Endometrial microvascular endothelial cells (primary cell): Measurements from ENCODE around the gene CTAG1A. TPM values are rescaled to one million over a fixed set of nuclear protein-coding genes. Genes with fewer than 3 reads are reported as not detected.
"Not testable (repeated sequence)": the region's sequence is repeated elsewhere in the genome, so short reads cannot be mapped to it uniquely, and the experiment has no call there.

ENCODE experiments used
- in situ Hi-C: cut with HindIII; loops from 2 replicates; pipeline ENCODE4 v1.10.0; 2017; ENCODE audit warnings: low sequenced_read_pairs, low pct_unique_long_range_greater_than_20kb; ENCODE audit errors: inconsistent ontology term
- total RNA-seq: library from RNA; depleted of rRNA; stranded (reverse); fragments of >200 nt; gene quantifications from one replicate; pipeline ENCODE4 v1.2.3, GENCODE V29; 2015; ENCODE audit errors: inconsistent ontology term

Gene CTAG1A
- total RNA-seq, 1 donor from 2014 or later = not detected

DNA sequence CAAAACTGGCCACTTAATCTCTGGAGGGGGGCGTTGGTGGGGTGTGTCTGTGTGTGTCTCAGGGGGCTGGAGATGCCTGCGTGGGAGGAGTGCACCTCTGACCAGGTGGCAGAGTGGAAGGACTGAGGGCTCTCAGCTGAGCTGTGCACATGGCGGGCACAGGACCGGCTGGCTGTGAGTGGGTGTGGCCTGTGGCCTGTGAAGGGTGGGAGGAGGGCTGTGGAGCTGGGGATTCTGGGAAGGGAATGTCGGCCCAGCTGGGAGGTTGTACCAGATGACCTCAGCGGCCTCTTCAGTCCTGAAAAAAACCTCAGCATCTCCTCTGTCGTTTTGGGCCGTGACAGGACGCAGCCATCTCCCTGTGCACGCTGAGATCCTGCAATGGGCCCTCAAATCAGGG, 22.6 kb upstream of the CTAG1A start:
- in situ Hi-C loops = not testable (repeated sequence)

DNA sequence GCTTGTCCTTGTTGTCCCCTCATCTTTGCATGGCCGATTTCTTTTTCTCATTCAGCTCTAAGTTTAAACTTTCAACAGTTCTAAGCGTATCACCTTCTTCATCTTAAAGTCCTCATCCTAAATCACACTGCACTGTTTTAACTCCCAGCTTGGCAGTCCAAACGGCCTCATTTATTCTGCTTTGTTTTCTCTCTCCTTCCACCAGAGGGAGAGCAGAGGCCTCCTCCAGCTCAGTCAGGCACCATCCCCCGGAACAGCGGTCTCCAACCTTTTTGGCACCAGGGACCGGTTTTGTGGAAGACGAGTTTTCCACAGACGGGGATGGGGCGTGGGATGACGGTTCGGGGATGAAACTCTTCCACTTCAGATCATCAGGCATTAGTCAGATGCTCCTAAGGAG, 14.6 kb upstream of the CTAG1A start:
- in situ Hi-C loops = not testable (repeated sequence)

DNA sequence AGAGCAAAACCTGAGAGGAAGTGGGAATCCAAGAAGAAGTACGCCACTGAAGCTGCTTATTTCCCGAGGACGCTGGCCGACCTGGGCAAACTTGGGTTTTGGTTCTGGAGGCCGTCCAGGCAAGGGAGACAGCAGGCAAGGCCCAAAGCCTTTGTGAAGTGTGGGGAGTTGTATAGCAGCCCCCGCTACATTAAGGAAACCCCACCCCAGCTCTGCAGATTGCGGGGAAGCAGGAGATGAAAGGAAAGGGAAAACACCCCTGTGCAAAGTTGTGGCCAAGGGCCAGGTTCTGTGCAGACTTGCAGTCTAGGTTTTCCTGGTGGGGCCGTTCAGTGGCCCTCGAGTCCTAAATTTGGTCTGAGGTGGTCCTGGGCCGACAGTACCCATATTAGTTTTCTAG, 11.9 kb upstream of the CTAG1A start:
- in situ Hi-C loops = not testable (repeated sequence)

DNA sequence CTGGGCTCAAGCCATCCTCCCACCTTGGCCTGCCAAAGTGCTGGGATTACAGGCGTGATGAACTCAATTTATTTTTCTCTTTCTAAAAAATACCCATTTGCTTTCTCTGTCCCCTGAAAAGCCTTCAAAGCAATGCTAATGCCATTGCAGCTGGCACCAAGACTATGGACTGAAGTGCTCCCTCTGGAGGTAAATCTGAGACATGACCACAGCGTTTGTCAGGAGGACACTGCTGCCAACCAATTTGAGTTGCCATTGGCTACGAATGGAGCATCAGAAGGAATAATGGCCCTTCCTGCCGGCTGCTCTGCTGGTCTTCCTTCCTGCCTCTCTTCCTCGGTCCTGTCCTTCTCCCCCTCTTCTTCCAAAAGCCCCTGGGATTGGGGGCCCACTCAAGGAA, 9.9 kb upstream of the CTAG1A start:
- in situ Hi-C loops = not testable (repeated sequence)

DNA sequence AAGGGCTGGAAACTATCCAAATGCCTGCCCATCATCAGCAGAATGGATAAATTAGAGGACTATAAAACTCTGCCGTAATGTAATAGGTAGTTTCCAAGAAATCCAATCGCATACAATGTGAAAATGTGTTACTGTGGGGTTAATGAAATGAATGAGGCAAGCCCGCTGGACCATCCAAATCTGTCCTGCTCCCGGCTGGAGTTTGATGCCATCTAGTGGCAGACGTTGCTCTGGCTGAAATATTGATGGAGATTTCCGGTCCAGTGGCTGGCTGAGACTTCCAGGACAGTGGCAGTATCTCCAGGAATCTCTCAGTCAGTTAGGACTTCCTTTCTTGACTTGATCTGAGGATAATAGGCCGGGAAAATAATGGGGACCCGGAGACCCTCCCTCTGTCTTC, 1.9 kb upstream of the CTAG1A start:
- in situ Hi-C loops = not testable (repeated sequence)

- in situ Hi-C loops = not testable (repeated sequence)
Measured at GRCh38 chrX:154590415-154590814, 5.5 kb downstream of the CTAG1A start.

- in situ Hi-C loops = no loop called here
Measured at GRCh38 chrX:154592505-154592904, 7.6 kb downstream of the CTAG1A start.

GRCh38 chrX:154593201-154593600, 8.3 kb downstream of the CTAG1A start:
- in situ Hi-C loops = no loop called here

- in situ Hi-C loops = no loop called here
Measured at GRCh38 chrX:154594491-154594890, 9.6 kb downstream of the CTAG1A start.

DNA sequence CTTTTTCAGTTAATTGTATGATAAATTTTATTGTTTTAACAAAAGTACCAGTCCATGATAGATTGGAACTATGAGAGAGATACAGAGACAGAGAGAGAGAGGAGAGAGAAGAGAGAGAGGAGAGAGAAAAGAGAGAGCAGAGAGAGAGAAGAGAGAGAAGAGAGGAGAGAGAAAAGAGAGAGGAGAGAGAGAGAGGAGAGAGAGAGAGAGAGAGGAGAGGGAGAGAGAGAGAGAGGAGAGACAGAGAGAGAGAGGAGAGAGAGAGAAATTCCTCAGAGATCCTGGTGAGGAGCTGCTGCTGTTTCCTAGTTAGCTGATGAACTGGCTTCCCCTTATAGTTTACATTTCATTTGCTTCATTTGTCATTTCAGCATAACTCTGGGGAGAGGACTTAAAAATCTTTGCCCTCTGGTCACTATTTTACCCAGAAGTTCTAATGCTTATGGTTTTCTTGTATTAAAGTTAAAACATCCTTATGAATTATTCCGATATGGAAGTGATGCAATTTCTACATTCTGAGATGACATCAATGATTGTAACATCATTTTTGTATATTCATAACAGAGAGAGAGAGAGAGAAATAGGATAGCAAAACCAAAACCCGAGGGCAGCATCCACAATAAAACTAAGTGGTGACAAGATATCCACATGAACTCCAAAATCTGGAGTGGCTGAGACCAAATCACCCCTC, 10.8 kb downstream of the CTAG1A start:
- in situ Hi-C loops = no loop called here

DNA sequence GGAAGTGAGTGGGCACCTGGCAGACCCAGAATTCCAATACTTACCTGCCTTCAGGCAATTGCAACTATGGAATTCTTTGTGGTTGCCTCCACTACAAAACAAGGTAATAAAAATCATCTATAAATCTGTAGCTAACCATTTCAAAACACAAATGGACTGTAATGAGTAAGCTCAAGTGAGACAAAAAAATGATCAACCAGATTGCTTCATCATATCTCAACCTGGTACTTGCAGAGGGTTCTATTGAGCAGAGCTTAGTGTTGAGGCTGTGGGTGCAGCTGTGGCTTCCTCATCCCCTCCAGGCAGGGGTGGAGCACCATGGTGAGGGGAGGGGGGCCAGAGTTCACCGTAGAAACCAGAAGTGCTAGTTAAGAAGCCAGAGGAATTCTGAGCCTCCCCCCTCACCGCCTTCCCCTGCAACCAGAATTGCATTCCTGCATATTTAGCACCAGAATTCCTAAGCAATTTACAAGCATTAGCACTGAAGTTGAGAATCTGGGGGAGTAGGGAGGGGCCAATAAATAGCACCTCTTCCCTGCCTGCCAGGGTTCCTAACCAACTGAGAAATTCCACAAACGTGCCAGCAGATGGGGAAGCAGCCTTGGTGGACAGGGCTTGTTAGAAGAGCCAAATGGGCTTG, 11.5 kb downstream of the CTAG1A start:
- in situ Hi-C loops = no loop called here

GRCh38 chrX:154597221-154597620, 12.3 kb downstream of the CTAG1A start:
- in situ Hi-C loops = no loop called here

GRCh38 chrX:154598656-154599055, 13.7 kb downstream of the CTAG1A start:
- in situ Hi-C loops = no loop called here

DNA sequence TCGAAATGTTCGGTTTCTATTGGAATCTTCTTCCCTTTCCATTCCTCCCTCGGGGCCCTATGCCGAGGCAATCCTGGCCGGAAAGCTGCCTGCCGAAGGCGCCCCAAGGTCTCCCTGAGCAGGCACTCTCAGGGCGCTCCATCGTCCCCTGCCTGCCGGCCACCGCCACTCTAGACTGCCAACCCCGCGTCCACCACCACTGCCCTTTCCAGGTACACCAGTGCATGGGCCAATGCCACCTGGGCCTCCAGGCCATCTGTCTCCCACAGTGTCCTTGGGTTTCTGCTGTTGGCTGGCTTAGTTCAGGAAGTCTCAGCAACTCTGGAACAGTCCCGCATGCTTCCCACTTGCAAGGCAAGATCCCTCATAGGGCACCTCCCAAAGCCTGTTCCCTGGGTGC, 14.6 kb downstream of the CTAG1A start:
- in situ Hi-C loops = no loop called here

DNA sequence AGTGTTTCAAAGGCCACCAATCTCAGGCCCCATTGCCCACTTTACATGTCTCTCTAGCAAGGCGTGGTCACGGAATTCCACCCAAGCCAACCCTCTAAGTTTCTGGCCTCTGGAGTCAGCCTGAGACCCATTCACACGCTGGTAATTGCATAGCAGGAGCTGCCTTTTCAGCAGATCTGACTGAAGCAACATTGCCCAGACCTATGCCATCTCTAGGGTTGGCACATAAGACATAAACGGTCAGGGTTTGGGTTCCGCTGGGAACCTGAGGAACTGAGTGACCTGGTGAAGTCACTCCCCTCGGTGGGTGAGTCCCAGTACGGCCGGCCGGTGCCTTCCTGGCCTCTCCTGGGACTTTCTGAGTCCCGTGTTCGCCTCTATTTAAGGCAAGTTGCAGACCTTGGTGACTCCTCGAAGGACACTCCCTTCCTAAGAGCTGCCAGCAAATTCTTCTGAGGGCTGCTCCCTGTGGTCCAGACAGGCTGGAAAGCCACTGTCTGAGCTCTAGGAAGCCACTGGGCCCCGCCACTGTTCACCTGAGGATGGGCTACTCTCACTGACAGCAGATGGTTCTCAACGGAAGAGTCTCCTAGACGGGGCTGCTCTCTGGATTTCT, 15.9 kb downstream of the CTAG1A start:
- in situ Hi-C loops = no loop called here

DNA sequence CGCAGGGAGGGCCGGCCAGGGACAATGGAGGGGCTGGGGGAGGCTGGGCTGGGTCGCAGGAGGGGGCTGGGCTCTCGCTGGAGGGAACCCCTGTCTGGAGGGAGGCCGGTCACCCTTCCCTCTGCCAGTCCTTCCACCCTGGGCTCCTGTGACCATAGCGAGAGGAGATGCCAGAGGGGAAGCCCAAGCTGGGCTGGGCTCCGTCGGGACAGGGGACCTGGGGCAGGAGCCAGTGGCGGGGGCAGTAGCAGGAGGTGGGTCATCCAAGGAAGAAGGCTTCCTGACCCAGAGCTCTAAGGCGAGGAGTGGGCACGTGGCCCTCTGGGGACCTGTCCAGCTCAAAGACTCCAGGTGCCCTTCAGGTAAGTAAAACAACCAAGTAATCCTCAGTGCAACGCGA, 17.3 kb downstream of the CTAG1A start:
- in situ Hi-C loops = no loop called here

DNA sequence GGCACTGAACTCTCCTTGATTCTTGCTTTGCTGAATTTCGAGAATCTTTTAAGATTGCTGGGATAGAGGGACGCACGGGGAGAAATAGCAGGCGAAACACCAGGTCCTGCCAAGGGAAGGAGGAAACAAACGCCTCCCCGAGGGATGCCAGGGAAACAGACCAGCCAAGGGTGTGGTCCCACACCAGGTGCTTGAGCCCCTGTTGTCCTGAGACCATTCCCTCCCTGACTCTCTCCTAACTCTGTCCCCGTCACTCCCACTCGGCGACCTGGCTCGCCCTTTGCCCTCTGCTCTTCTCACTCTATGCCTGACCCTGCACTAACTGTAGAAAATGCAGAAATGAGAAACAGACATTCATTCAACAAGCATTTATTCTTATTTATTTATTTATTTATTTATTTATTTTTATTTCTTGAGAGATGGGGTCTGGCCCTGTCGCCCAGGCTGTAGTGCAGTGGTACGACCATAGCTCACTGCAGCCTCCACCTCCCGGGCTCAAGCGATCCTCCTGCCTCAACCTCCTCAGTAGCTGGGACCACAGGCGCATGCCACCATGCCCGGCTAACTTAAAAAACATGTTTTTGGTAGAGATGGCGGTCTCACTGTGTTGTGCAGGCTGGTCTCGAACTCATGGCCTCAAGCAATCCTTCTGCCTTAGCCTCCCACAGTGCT, 18.0 kb downstream of the CTAG1A start:
- in situ Hi-C loops = no loop called here

DNA sequence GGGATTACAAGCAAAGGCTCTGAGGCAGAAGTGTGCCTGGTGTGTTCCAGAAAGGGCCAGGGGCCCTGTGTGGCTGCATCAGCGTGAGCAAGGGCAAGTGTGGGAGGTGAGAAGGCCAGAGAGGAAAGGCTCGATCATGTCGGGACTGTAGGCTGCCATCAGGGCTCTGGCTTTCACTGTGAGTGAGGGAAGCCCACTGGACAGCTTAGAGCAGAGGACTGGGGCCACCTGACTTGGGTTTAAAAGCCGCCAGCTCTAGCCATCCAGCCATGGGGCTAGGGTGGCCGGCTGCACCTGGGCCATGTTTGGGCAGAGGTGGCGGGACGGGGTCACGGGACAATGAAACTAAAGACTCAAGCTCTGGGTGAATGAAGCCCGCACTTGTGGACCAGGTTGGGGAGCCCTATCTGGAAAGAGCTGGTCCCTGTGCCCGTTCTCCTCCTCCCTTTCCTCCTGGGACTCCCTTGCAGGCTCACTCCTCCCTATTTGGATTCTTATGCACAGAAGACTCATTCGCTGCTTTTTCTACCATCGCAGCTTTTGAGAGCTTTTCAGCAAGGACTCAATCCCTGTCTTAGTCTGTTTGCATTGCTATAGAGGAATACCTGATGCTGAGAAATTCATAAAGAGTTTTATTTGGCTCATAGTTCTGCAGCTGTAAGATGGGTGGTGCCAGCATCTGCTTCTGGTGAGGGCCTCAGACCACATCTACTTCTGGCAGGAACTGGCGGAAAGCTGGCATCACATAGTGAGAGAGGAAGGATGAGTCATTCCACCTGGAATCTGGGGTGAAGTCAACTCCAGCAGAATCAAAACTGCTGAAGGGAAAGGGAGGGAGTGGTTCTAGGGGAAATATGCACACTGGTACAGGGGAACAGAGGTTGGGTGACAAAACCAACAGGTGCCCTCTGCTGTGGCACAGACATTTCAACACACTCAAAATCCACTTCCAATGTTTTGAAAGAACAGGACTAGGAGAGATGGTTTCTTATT, 18.8 kb downstream of the CTAG1A start:
- in situ Hi-C loops = no loop called here

GRCh38 chrX:154605566-154605965, 20.6 kb downstream of the CTAG1A start:
- in situ Hi-C loops = no loop called here
